ENCODE data around the gene TMEM53.
A peak's percentile ranks its signal among the peaks of the same experiment; 100 is the strongest.
"Not testable (repeated sequence)": the region's sequence is repeated elsewhere in the genome, so short reads cannot be mapped to it uniquely, and the experiment has no call there.

Gene TMEM53

GRCh38 chr1:44670751-44671640, 3.3 kb downstream of the TMEM53 start:
- Mint-ChIP-seq H3K9me3 (no peaks in the 10 kb centered on the region), H3K4me3 (no peak overlapping the region), H3K27me3 (no peaks in the 10 kb centered on the region), H3K4me1 (peaks cover 24% of the 10 kb centered on the region), H3K36me3 (no peaks in the 10 kb centered on the region), H3K27ac (no peak overlapping the region)
- no peak for ATAC-seq

GRCh38 chr1:44666719-44667118, 7.6 kb downstream of the TMEM53 start:
- H3K36me3 Mint-ChIP-seq, ATAC-seq, H3K4me3 Mint-ChIP-seq, H3K27me3 Mint-ChIP-seq, H3K9me3 Mint-ChIP-seq, H3K27ac Mint-ChIP-seq: not testable (repeated sequence)
- H3K4me1 Mint-ChIP-seq = peaks cover 22% of the 10 kb centered on the region

- H3K36me3 Mint-ChIP-seq = no peaks in the 10 kb centered on the region
- peak overlapping the region; percentile 51 for H3K27ac Mint-ChIP-seq
- no peaks in the 10 kb centered on the region for H3K9me3 Mint-ChIP-seq
- H3K4me3 Mint-ChIP-seq = peak overlapping the region; percentile 40
- peak; percentile 92 for ATAC-seq
- H3K27me3 Mint-ChIP-seq = no peaks in the 10 kb centered on the region
- H3K4me1 Mint-ChIP-seq = peaks cover 21% of the 10 kb centered on the region
These were observed 9.4 kb downstream of the TMEM53 start for GRCh38 chr1:44664730-44665370.

GRCh38 chr1:44663417-44663816, 10.9 kb downstream of the TMEM53 start:
- no peaks in the 10 kb centered on the region for H3K36me3 Mint-ChIP-seq
- no peak for ATAC-seq

GRCh38 chr1:44662683-44663030, 11.6 kb downstream of the TMEM53 start:
- no peak overlapping the region for H3K4me3 Mint-ChIP-seq
- no peaks in the 10 kb centered on the region for H3K36me3 Mint-ChIP-seq
- H3K27ac Mint-ChIP-seq = no peak overlapping the region
- peaks cover 21% of the 10 kb centered on the region for H3K4me1 Mint-ChIP-seq
- no peak for ATAC-seq
- no peaks in the 10 kb centered on the region for H3K27me3 Mint-ChIP-seq
- H3K9me3 Mint-ChIP-seq = no peaks in the 10 kb centered on the region

More at GRCh38 chr1:44663417-44663816, 10.9 kb downstream of the TMEM53 start:
- no peak overlapping the region for H3K4me3 Mint-ChIP-seq
- no peaks in the 10 kb centered on the region for H3K9me3 Mint-ChIP-seq
- H3K27me3 Mint-ChIP-seq = no peaks in the 10 kb centered on the region
- peaks cover 21% of the 10 kb centered on the region for H3K4me1 Mint-ChIP-seq
- peak overlapping the region; percentile 60 for H3K27ac Mint-ChIP-seq

- H3K27ac Mint-ChIP-seq = no peak overlapping the region
- no peak for ATAC-seq
- H3K9me3 Mint-ChIP-seq = no peaks in the 10 kb centered on the region
- H3K27me3 Mint-ChIP-seq = no peaks in the 10 kb centered on the region
- peaks cover 21% of the 10 kb centered on the region for H3K4me1 Mint-ChIP-seq
- H3K4me3 Mint-ChIP-seq = no peak overlapping the region
- no peaks in the 10 kb centered on the region for H3K36me3 Mint-ChIP-seq
These were observed 12.2 kb downstream of the TMEM53 start for GRCh38 chr1:44661781-44662682.

- Mint-ChIP-seq H3K4me1 (peaks cover 16% of the 10 kb centered on the region), H3K9me3 (no peaks in the 10 kb centered on the region), H3K4me3 (no peak overlapping the region), H3K27ac (no peak overlapping the region), H3K36me3 (no peaks in the 10 kb centered on the region), H3K27me3 (no peaks in the 10 kb centered on the region)
- no peak for ATAC-seq
These were observed 14.1 kb downstream of the TMEM53 start for GRCh38 chr1:44660176-44660575.

- H3K27me3 Mint-ChIP-seq = no peaks in the 10 kb centered on the region
- H3K27ac Mint-ChIP-seq = no peak overlapping the region
- H3K9me3 Mint-ChIP-seq = no peaks in the 10 kb centered on the region
- H3K4me1 Mint-ChIP-seq = peaks cover 10% of the 10 kb centered on the region
- peaks cover 3% of the 10 kb centered on the region for H3K36me3 Mint-ChIP-seq
- H3K4me3 Mint-ChIP-seq = no peak overlapping the region
- ATAC-seq = no peak
These were observed 14.7 kb downstream of the TMEM53 start for GRCh38 chr1:44659566-44659965.

- Mint-ChIP-seq H3K9me3 (no peaks in the 10 kb centered on the region), H3K4me3 (no peak overlapping the region), H3K27ac (peak overlapping the region; percentile 3), H3K4me1 (peaks cover 6% of the 10 kb centered on the region), H3K36me3 (peaks cover 9% of the 10 kb centered on the region), H3K27me3 (no peaks in the 10 kb centered on the region)
- no peak for ATAC-seq
These were observed 18.7 kb downstream of the TMEM53 start for GRCh38 chr1:44655609-44656008.

GRCh38 chr1:44654621-44655187, 19.6 kb downstream of the TMEM53 start:
- peaks cover 6% of the 10 kb centered on the region for H3K4me1 Mint-ChIP-seq
- no peaks in the 10 kb centered on the region for H3K9me3 Mint-ChIP-seq
- peaks cover 9% of the 10 kb centered on the region for H3K36me3 Mint-ChIP-seq
- H3K27ac Mint-ChIP-seq = no peak overlapping the region
- H3K27me3 Mint-ChIP-seq = no peaks in the 10 kb centered on the region
- H3K4me3 Mint-ChIP-seq = no peak overlapping the region
- ATAC-seq = no peak

GRCh38 chr1:44653107-44653964, 20.9 kb downstream of the TMEM53 start:
- no peaks in the 10 kb centered on the region for H3K9me3 Mint-ChIP-seq
- H3K36me3 Mint-ChIP-seq = peaks cover 22% of the 10 kb centered on the region
- H3K4me3 Mint-ChIP-seq = no peak overlapping the region
- no peak for ATAC-seq
- H3K27ac Mint-ChIP-seq = no peak overlapping the region
- no peaks in the 10 kb centered on the region for H3K27me3 Mint-ChIP-seq
- H3K4me1 Mint-ChIP-seq = peaks cover 6% of the 10 kb centered on the region

- no peaks in the 10 kb centered on the region for H3K27me3 Mint-ChIP-seq
- no peaks in the 10 kb centered on the region for H3K9me3 Mint-ChIP-seq
- no peak overlapping the region for H3K27ac Mint-ChIP-seq
- peaks cover 6% of the 10 kb centered on the region for H3K4me1 Mint-ChIP-seq
- no peak overlapping the region for H3K4me3 Mint-ChIP-seq
- H3K36me3 Mint-ChIP-seq = peaks cover 29% of the 10 kb centered on the region
- ATAC-seq = peak; percentile 84
These were observed 21.7 kb downstream of the TMEM53 start for GRCh38 chr1:44652445-44653106.

- H3K27me3 Mint-ChIP-seq = no peaks in the 10 kb centered on the region
- H3K36me3 Mint-ChIP-seq = peaks cover 29% of the 10 kb centered on the region
- ATAC-seq = no peak
- peaks cover 6% of the 10 kb centered on the region for H3K4me1 Mint-ChIP-seq
- no peak overlapping the region for H3K27ac Mint-ChIP-seq
- H3K9me3 Mint-ChIP-seq = no peaks in the 10 kb centered on the region
- no peak overlapping the region for H3K4me3 Mint-ChIP-seq
These were observed 23.2 kb downstream of the TMEM53 start for GRCh38 chr1:44651069-44651468.
